ENCODE data around the gene PFKFB3.

PFKFB3 gene

GRCh38 chr10:6175329-6176055, 27.2 kb upstream of the PFKFB3 start:
- TF ChIP-seq PKNOX1 (IDR thresholded peaks at IDR 0.05) (no peak), FOXK2 (IDR thresholded peaks at IDR 0.05) (no peak), LEF1 (IDR thresholded peaks at IDR 0.05; ENCODE audit: borderline replicate concordance) (no peak), HDGF (IDR thresholded peaks at IDR 0.05; ENCODE audit: borderline replicate concordance) (no peak), CTBP1 (IDR thresholded peaks at IDR 0.05; ENCODE audit: borderline replicate concordance) (no peak), ELF4 (IDR thresholded peaks at IDR 0.05) (no peak), TARDBP (IDR thresholded peaks at IDR 0.05) (no peak), SP1 (IDR thresholded peaks at IDR 0.05) (no peak), NFRKB (IDR thresholded peaks at IDR 0.05) (no peak), ZNF384 (IDR thresholded peaks at IDR 0.05) (no peak), SUZ12 (IDR thresholded peaks at IDR 0.05) (no peak)
- ChIA-PET CTCF (interaction anchor here (0.6 to 1.6 kb wide), 3 partner anchors 14 to 226 kb away, joined by 3 to 4 read pairs (median 4); no protein-coding TSS in a partner anchor), POLR2A (no interaction called here)
- DNase-seq (ENCODE audit: extremely low spot score) = no peak

GRCh38 chr10:6176691-6177231, 26.0 kb upstream of the PFKFB3 start:
- ChIA-PET POLR2A (interaction anchor here (0.8 to 0.9 kb wide), 2 partner anchors 9 to 14 kb away, joined by 3 read pairs; no protein-coding TSS in a partner anchor), CTCF (interaction anchor here (0.9 to 1.0 kb wide), 2 partner anchors 26 to 225 kb away, joined by 3 read pairs; partner anchors contain the start of gene PFKFB3)
- no peak for DNase-seq (ENCODE audit: extremely low spot score)
- TF ChIP-seq L3MBTL2 (conservative IDR thresholded peaks at IDR 0.05) = no peak

GRCh38 chr10:6177880-6178281, 24.9 kb upstream of the PFKFB3 start:
- no peak for DNase-seq (ENCODE audit: extremely low spot score)
- POLR2A ChIA-PET = interaction anchor here (1.5 to 2.3 kb wide), 3 partner anchors 14 to 25 kb away, joined by 5 read pairs; partner anchors contain the start of gene PFKFB3
- CTCF ChIA-PET = no interaction called here
- TF ChIP-seq ELF4 (IDR thresholded peaks at IDR 0.05) (no peak), ZNF384 (IDR thresholded peaks at IDR 0.05) (no peak), ARNT (IDR thresholded peaks at IDR 0.05) (no peak), LEF1 (IDR thresholded peaks at IDR 0.05; ENCODE audit: borderline replicate concordance) (no peak), FOXK2 (IDR thresholded peaks at IDR 0.05) (no peak), FOXM1 (IDR thresholded peaks at IDR 0.05; ENCODE audit: borderline replicate concordance) (no peak), CTBP1 (IDR thresholded peaks at IDR 0.05; ENCODE audit: borderline replicate concordance) (no peak), HDGF (IDR thresholded peaks at IDR 0.05; ENCODE audit: borderline replicate concordance) (no peak)

GRCh38 chr10:6178581-6178980, 24.2 kb upstream of the PFKFB3 start:
- CTCF ChIA-PET = no interaction called here

GRCh38 chr10:6179078-6179477, 23.7 kb upstream of the PFKFB3 start:
- TF ChIP-seq FOXA1 (IDR thresholded peaks at IDR 0.05) (no peak), PKNOX1 (IDR thresholded peaks at IDR 0.05) (no peak), CTBP1 (IDR thresholded peaks at IDR 0.05; ENCODE audit: borderline replicate concordance) (no peak), TARDBP (IDR thresholded peaks at IDR 0.05) (no peak), ARNT (IDR thresholded peaks at IDR 0.05) (no peak), NFRKB (IDR thresholded peaks at IDR 0.05) (no peak), L3MBTL2 (conservative IDR thresholded peaks at IDR 0.05) (no peak), SP1 (IDR thresholded peaks at IDR 0.05) (no peak), ZNF384 (IDR thresholded peaks at IDR 0.05) (no peak), ELF4 (IDR thresholded peaks at IDR 0.05) (no peak)
- POLR2A ChIA-PET = interaction anchor here (1.5 to 2.3 kb wide), 3 partner anchors 15 to 24 kb away, joined by 5 read pairs; partner anchors contain the start of gene PFKFB3
- CTCF ChIA-PET = no interaction called here
- DNase-seq (ENCODE audit: extremely low spot score) = no peak

More at GRCh38 chr10:6178581-6178980, 24.2 kb upstream of the PFKFB3 start:
- TF ChIP-seq BHLHE40 (IDR thresholded peaks at IDR 0.05; ENCODE audit: borderline replicate concordance) (no peak), SUZ12 (IDR thresholded peaks at IDR 0.05) (no peak)
- POLR2A ChIA-PET = interaction anchor here (1.5 to 2.3 kb wide), 3 partner anchors 15 to 24 kb away, joined by 5 read pairs; partner anchors contain the start of gene PFKFB3
- no peak for DNase-seq (ENCODE audit: extremely low spot score)

GRCh38 chr10:6180480-6181110, 22.1 kb upstream of the PFKFB3 start:
- TF ChIP-seq SUZ12 (IDR thresholded peaks at IDR 0.05) (no peak), PKNOX1 (IDR thresholded peaks at IDR 0.05) (no peak), CTBP1 (IDR thresholded peaks at IDR 0.05; ENCODE audit: borderline replicate concordance) (no peak), HDGF (IDR thresholded peaks at IDR 0.05; ENCODE audit: borderline replicate concordance) (no peak), ARNT (IDR thresholded peaks at IDR 0.05) (no peak), LEF1 (IDR thresholded peaks at IDR 0.05; ENCODE audit: borderline replicate concordance) (no peak), SP1 (IDR thresholded peaks at IDR 0.05) (no peak), FOXA1 (IDR thresholded peaks at IDR 0.05) (no peak), ELF4 (IDR thresholded peaks at IDR 0.05) (no peak), BHLHE40 (IDR thresholded peaks at IDR 0.05; ENCODE audit: borderline replicate concordance) (no peak), FOXM1 (IDR thresholded peaks at IDR 0.05; ENCODE audit: borderline replicate concordance) (no peak), TARDBP (IDR thresholded peaks at IDR 0.05) (no peak), L3MBTL2 (conservative IDR thresholded peaks at IDR 0.05) (no peak), FOXK2 (IDR thresholded peaks at IDR 0.05) (no peak), ZNF384 (IDR thresholded peaks at IDR 0.05) (no peak), NFRKB (IDR thresholded peaks at IDR 0.05) (no peak)
- ChIA-PET CTCF (no interaction called here), POLR2A (no interaction called here)

More at GRCh38 chr10:6180480-6181110, 22.1 kb upstream of the PFKFB3 start:
- no peak for DNase-seq (ENCODE audit: extremely low spot score)
